GM06990 (cell line): ENCODE data around the gene SHISA7.

Source experiments
- DNase-seq: peaks from one replicate; pipeline ENCODE4 v3.0.0-alpha.2; 2011; ENCODE audit not compliant: insufficient read length; ENCODE audit errors: extremely low read depth
- H3K27me3 ChIP-seq: replicated peaks from 2 replicates; pipeline ENCODE4 v1.6.0; 2011; ENCODE audit warnings: low read length; ENCODE audit not compliant: control insufficient read depth, insufficient read depth
- H3K36me3 ChIP-seq: 2 replicates; pipeline ENCODE4 v1.5.1; 2011; ENCODE audit warnings: low read length; ENCODE audit not compliant: control insufficient read depth, insufficient read depth
- H3K4me3 ChIP-seq: replicated peaks from 2 replicates; pipeline ENCODE4 v1.5.1; 2011; ENCODE audit warnings: low read depth, mild to moderate bottlenecking, control low read depth, low read length
- TF ChIP-seq, protein P1 (sequence below): IDR thresholded peaks from 2 replicates; pipeline ENCODE4 v1.5.1; 2011; ENCODE audit warnings: low read length, control low read depth, mild to moderate bottlenecking, inconsistent platforms; ENCODE audit not compliant: insufficient read depth, poor library complexity, severe bottlenecking

The SHISA7 gene

DNA sequence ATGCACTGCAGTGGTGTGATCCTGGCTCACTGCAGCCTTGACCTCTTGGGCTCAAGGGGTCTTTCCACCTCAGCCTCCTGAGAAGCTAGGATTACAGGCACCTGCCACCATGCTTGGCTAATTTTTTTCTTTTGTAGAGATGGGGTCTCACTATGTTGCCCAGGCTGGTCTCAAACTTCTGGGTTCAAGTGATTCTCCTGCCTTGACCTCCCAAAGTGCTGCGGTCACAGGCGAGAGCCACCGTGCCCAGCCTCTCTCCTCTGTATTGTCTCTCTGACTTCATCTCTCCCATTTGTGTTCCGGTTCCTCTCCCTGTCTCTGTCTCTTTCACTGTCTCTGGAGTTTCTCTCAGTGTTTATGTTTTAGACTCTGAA is 23.1 kb upstream of the SHISA7 start:
- H3K27me3 ChIP-seq, result no peaks in the 10 kb centered on the region

DNA sequence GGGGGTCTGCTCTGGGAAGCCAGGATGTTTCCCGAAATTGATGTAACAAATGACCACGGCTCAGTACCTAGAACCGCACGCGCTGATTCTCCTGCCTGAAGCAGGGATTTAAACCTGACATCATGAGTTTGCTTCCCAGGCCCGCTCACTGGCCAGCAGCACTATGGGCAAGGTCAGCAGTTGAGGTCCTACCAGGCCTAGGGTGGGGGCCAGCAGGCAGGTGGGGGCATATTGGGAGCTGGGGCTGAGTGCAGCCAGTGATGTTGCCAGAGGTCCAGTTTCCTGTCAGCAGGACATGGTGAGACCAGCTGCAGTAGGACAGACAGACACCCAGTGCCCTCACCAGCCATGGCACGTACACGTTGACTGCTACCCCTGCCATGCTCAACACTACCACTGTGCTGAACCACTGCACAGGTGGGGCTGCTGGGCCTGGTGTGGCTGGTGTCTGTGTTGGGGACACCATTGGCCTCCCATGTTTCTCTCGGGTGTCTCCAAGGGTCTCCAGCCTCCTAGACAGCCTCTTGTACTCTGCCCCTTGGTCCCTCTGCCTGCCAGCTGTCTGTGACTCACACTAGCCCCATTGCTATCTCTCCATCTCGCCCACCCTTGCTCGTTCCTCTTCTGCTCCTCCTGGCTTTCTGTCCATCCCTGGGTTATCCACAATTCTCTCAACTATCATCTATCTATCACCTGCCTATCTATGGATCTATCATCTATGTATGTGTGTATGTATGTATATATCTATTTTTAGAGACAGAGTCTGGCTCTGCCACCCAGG is 22.6 kb upstream of the SHISA7 start:
- Histone ChIP-seq H3K4me3 (no peak overlapping the region), H3K36me3 (no peaks in the 10 kb centered on the region), H3K27me3 (no peaks in the 10 kb centered on the region)
- TF ChIP-seq, protein P1, sequence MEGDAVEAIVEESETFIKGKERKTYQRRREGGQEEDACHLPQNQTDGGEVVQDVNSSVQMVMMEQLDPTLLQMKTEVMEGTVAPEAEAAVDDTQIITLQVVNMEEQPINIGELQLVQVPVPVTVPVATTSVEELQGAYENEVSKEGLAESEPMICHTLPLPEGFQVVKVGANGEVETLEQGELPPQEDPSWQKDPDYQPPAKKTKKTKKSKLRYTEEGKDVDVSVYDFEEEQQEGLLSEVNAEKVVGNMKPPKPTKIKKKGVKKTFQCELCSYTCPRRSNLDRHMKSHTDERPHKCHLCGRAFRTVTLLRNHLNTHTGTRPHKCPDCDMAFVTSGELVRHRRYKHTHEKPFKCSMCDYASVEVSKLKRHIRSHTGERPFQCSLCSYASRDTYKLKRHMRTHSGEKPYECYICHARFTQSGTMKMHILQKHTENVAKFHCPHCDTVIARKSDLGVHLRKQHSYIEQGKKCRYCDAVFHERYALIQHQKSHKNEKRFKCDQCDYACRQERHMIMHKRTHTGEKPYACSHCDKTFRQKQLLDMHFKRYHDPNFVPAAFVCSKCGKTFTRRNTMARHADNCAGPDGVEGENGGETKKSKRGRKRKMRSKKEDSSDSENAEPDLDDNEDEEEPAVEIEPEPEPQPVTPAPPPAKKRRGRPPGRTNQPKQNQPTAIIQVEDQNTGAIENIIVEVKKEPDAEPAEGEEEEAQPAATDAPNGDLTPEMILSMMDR, result no peak
- no peak for DNase-seq

More for the DNA sequence above, 23.1 kb upstream of the SHISA7 start:
- TF ChIP-seq, protein P1, result no peak
- DNase-seq, result no peak
- no peak overlapping the region for H3K4me3 ChIP-seq
- no peaks in the 10 kb centered on the region for H3K36me3 ChIP-seq

DNA sequence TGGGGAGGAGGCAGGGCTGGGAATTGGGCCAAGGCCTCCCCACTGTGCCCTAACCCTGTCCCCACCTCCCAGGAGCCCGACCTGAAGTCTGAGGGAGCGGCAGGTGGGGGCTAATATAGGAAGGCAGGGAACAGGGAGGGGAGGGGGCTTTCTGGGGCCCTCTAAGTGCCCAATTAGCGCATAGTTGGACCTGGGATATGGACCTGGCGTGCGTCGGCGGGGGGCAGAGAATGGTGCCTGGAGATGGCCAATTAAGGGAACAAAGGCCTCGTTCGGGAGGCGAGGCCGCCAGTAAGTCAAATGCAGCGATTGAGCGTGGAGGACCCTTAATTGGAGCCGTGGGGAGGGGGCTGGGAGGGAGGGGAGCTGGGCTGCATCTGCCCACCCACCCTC is 21.6 kb upstream of the SHISA7 start, which contains the start of gene C19orf85:
Gene C19orf85, minus strand, starts transcription at position 90 of the 393 bp plus-strand sequence. CDS start 197 bp downstream, outside the sequence.
- TF ChIP-seq, protein P1, result no peak
- Histone ChIP-seq H3K36me3 (no peaks in the 10 kb centered on the region), H3K27me3 (no peaks in the 10 kb centered on the region), H3K4me3 (no peak within 1 kb of the TSS)
- DNase-seq, result no peak

DNA sequence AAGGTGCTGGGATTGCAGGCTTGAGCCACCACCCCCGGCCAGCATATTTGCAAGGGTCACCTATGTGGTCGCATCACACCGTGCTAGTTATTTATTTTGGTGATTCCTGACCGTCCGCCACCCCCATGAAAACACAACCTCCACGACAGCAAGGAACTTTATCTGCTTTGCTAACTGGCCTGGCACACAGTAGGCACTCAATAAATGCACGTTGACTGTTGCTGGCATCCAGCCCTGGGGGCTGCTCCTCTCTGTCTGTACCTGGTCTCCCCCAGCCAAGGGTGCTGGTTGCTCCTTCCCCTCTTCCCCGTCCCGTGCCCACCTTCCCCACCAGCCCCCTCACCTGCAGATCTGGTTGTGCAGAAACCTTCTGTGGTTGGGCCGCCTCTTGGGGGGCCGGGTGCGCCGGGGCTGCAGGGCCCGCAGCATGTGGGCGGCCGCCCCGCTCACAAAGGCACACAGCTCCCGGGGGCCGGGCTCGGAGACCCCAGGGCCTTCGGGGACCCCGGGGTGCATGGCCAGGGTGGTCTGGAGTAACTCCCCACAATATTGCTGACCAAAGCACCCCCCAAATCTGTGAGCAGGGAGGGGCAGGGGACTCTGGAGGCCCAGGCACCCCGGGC is 21.1 kb upstream of the SHISA7 start:
- no peaks in the 10 kb centered on the region for H3K36me3 ChIP-seq
- DNase-seq, result no peak
- no peak overlapping the region for H3K4me3 ChIP-seq
- no peaks in the 10 kb centered on the region for H3K27me3 ChIP-seq
- TF ChIP-seq, protein P1, result no peak

DNA sequence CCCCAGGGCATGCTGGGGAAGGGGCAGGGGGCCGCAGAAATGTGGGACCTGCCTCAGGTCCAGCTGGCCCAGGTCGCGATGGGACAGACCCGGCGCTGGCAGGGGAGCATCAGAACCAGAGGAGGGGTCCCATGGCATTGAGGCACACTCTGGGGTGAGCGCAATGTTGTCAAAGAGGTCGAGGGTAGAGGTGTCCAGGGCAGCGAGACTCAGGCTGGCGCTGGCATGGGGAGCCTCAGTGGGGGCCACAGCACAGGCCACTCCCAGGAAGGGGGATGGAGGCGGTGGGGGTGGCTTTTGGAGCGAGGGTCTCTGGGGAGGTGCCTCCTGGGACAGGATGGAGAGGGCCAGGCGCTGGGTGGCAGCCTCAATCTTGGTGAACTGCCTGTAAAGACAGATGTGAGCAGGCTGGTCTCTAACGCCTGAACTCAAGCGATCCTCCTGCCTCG is 20.5 kb upstream of the SHISA7 start:
- Histone ChIP-seq H3K36me3 (no peaks in the 10 kb centered on the region), H3K27me3 (no peaks in the 10 kb centered on the region), H3K4me3 (no peak overlapping the region)
- DNase-seq, result no peak
- TF ChIP-seq, protein P1, result no peak
